RWPE2 (cell line): ENCODE measurements around the gene L3MBTL4.

Source experiments
- ATAC-seq: fragments of 200-7000 bp; cut with Tn5 transposase; 3 replicates; pipeline ENCODE4 v1.9.1; 2021; ENCODE audit warnings: low read depth
- DNase-seq: peaks from one replicate; pipeline ENCODE4 v3.0.0-alpha.2; 2020; ENCODE audit warnings: low spot score
- H3K27ac ChIP-seq: fragments of 450-650 bp; 2 replicates; pipeline ENCODE4 v1.5.1; 2017; ENCODE audit warnings: mild to moderate bottlenecking; ENCODE audit not compliant: poor library complexity, severe bottlenecking
- H3K27me3 ChIP-seq: fragments of 250-450 bp; sonication (Bioruptor Pico); 2 replicates; pipeline ENCODE4 v1.5.1; 2021; ENCODE audit warnings: mild to moderate bottlenecking, moderate library complexity; ENCODE audit not compliant: insufficient read depth, poor library complexity, severe bottlenecking
- H3K36me3 ChIP-seq: fragments of 250-450 bp; sonication (Bioruptor Pico); 2 replicates; pipeline ENCODE4 v1.5.1; 2020; ENCODE audit warnings: low read depth, mild to moderate bottlenecking, moderate library complexity
- H3K4me1 ChIP-seq: fragments of 250-450 bp; sonication (Bioruptor Pico); 2 replicates; pipeline ENCODE4 v1.5.1; 2021; ENCODE audit warnings: mild to moderate bottlenecking, moderate library complexity; ENCODE audit not compliant: insufficient read depth, poor library complexity, severe bottlenecking
- H3K4me3 ChIP-seq: fragments of 250-450 bp; sonication (Bioruptor Pico); 2 replicates; pipeline ENCODE4 v1.5.1; 2021; ENCODE audit warnings: mild to moderate bottlenecking, moderate library complexity; ENCODE audit not compliant: severe bottlenecking
- H3K9me3 ChIP-seq: fragments of 250-450 bp; sonication (Bioruptor Pico); 2 replicates; pipeline ENCODE4 v1.5.1; 2021; ENCODE audit warnings: mild to moderate bottlenecking, moderate library complexity; ENCODE audit not compliant: severe bottlenecking
- TF ChIP-seq, protein P1 (sequence below): fragments of 450-650 bp; IDR thresholded peaks from one replicate; pipeline ENCODE4 v1.5.1; 2017; ENCODE audit warnings: mild to moderate bottlenecking, moderate library complexity; ENCODE audit not compliant: poor library complexity, severe bottlenecking

Gene L3MBTL4

DNA sequence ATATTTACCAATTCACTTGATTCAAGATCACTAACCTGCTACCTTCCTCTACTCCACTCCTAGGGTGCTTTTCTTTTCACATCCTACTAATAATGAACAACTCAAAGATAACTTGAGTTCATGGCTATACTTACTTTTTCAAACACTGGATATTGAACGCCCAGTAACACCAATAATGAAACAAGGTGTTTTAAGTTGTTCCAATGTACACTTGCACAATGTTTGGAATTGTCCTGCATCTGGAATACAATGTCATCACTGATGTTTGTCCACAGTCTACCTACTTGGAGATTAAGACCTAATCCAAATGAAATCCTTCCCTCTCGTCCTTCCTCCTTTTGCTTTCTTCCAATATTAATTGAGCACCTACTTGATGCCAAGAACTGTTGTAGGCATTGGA is 301.1 kb downstream of the L3MBTL4 start:
- TF ChIP-seq, protein P1, sequence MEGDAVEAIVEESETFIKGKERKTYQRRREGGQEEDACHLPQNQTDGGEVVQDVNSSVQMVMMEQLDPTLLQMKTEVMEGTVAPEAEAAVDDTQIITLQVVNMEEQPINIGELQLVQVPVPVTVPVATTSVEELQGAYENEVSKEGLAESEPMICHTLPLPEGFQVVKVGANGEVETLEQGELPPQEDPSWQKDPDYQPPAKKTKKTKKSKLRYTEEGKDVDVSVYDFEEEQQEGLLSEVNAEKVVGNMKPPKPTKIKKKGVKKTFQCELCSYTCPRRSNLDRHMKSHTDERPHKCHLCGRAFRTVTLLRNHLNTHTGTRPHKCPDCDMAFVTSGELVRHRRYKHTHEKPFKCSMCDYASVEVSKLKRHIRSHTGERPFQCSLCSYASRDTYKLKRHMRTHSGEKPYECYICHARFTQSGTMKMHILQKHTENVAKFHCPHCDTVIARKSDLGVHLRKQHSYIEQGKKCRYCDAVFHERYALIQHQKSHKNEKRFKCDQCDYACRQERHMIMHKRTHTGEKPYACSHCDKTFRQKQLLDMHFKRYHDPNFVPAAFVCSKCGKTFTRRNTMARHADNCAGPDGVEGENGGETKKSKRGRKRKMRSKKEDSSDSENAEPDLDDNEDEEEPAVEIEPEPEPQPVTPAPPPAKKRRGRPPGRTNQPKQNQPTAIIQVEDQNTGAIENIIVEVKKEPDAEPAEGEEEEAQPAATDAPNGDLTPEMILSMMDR = no peak
- Histone ChIP-seq H3K36me3 (no peaks in the 10 kb centered on the region), H3K27me3 (no peaks in the 10 kb centered on the region), H3K4me3 (no peak overlapping the region), H3K27ac (no peak overlapping the region), H3K4me1 (no peaks in the 10 kb centered on the region), H3K9me3 (no peaks in the 10 kb centered on the region)
- no peak for ATAC-seq
- no peak for DNase-seq

DNA sequence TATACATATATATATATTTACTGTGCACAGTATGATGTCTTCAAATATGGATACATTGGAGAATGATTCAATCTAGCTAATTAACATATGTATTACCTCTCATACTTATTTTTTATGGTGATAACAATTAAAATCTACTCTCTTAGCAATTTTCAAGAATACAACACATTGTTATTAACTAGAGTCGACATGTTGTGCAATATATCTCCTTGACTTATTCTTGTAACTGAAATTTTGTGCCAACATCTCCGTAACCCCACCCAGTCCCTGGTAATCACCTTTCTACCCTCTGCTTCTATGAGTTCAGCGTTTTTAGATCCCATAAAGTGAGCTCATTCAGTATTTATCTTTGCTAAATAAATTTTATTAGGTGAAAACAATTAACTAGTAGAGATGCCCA is 303.0 kb downstream of the L3MBTL4 start:
- ATAC-seq (no peak), DNase-seq (no peak)
- TF ChIP-seq, protein P1 = no peak
- Histone ChIP-seq H3K27me3 (no peaks in the 10 kb centered on the region), H3K4me1 (no peaks in the 10 kb centered on the region), H3K4me3 (no peak overlapping the region), H3K9me3 (no peaks in the 10 kb centered on the region), H3K36me3 (no peaks in the 10 kb centered on the region), H3K27ac (no peak overlapping the region)

DNA sequence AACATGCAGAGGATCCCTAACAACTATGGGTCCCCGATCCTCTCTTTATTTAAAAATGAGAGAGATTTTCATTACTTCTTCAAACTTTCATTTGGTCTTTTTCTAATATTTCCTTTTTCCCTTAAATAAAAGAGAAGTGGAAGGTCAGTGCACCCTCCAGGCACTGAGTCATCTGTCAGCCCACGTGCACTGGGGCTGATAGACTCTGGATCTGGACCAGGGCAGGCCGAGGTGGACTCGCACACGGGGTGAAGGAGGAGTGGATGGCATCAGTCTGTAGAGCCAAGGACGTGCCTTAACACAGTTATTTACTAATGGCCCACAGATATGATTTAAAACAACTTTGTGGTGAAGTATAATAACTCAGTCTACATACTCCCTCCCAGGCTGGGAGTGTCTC is 305.0 kb downstream of the L3MBTL4 start:
- DNase-seq (no peak), ATAC-seq (no peak)
- Histone ChIP-seq H3K36me3 (no peaks in the 10 kb centered on the region), H3K4me1 (no peaks in the 10 kb centered on the region), H3K9me3 (no peaks in the 10 kb centered on the region), H3K27me3 (no peaks in the 10 kb centered on the region), H3K4me3 (no peak overlapping the region), H3K27ac (no peak overlapping the region)
- TF ChIP-seq, protein P1 = no peak

DNA sequence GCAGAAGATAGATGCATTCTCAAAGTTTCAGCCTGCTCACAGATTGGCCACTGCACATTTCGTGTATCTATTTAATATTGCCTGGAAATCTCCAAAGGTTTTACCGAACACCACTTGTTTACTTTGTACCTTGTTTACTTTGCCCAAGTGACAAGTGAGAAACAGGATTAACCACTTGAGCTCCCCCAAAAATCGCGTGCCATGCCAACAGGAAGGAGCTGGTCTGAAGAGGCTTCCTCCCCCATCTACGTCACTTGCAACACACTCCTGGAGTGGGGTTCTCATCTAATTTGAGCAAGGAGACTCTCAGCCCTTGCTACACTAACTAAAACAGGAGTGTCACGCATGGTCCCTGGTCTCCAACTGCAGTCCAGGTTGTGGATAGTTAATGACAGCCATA is 306.9 kb downstream of the L3MBTL4 start:
- H3K4me3 ChIP-seq = no peak overlapping the region
- H3K36me3 ChIP-seq = no peaks in the 10 kb centered on the region
- H3K27me3 ChIP-seq = no peaks in the 10 kb centered on the region
- no peaks in the 10 kb centered on the region for H3K9me3 ChIP-seq
- no peak overlapping the region for H3K27ac ChIP-seq
- ATAC-seq (no peak), DNase-seq (no peak)
- TF ChIP-seq, protein P1 = no peak
- H3K4me1 ChIP-seq = no peaks in the 10 kb centered on the region

DNA sequence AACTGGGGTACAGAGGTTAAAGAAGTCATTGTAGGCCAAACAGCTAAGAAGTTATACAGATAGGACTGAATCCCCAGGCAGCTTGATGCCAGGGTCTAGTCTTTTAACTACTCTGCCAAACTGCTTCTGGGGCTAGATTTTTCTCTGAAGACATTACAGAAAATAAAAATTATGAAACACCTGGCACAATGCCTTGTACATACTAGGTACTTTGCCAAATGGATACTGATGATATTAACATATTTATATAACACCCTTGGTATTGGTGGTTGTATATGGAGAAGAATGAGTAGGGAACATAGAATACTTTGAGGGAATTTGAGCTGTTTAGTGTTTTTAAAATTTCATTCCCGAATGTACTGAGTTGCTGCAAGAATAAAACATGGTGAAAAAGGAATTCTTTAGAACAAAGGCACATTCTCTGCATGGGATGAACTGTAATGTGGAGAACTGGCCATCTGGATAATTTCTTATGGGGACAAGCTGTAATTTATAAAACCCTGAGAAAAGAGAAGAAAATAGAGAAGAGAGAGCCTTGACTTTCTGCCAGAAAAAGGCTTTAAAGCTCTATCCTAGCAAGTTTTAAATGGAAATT is 308.5 kb downstream of the L3MBTL4 start:
- Histone ChIP-seq H3K27me3 (no peaks in the 10 kb centered on the region), H3K9me3 (no peaks in the 10 kb centered on the region), H3K4me1 (no peaks in the 10 kb centered on the region), H3K36me3 (no peaks in the 10 kb centered on the region), H3K27ac (no peak overlapping the region), H3K4me3 (no peak overlapping the region)
- ATAC-seq (no peak), DNase-seq (no peak)
- TF ChIP-seq, protein P1 = no peak
